HCEC 1CT (cell line): ENCODE data around the gene ATP6V1B1.

Experiments used
- DNase-seq: peaks from one replicate; pipeline ENCODE4 v3.0.0-alpha.2; 2017

The ATP6V1B1 gene

DNA sequence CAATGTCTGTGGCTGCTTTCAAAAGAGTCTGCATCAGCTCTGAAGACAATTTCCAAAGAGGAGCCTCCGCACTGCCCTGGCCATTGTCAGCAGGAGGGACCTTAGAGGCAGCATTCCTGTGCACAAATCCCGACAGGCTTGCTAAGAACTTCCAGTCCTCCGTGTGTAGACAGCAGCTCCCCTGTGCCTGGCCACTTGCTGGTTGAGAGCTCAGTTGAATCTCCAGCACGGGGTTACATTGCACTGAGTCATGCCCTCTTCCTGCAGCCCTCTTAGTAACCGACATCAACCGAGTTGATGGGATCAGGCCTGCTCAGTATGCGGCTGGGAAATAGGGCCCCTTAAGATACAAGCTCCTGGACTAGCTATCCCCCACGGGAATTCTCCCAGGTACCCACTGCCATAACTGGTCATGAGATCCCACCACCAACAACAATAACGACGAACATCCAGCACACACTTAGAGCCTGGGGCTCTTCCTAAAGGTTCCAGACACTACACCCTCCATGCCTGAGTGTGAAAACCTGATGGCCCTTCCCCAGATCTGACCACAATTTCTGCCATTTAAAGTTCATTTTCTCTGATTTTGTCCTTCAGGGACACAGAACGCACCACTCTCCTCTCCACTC lies 12.0 kb downstream of the ATP6V1B1 start:
- DNase-seq = peak; percentile 65

DNA sequence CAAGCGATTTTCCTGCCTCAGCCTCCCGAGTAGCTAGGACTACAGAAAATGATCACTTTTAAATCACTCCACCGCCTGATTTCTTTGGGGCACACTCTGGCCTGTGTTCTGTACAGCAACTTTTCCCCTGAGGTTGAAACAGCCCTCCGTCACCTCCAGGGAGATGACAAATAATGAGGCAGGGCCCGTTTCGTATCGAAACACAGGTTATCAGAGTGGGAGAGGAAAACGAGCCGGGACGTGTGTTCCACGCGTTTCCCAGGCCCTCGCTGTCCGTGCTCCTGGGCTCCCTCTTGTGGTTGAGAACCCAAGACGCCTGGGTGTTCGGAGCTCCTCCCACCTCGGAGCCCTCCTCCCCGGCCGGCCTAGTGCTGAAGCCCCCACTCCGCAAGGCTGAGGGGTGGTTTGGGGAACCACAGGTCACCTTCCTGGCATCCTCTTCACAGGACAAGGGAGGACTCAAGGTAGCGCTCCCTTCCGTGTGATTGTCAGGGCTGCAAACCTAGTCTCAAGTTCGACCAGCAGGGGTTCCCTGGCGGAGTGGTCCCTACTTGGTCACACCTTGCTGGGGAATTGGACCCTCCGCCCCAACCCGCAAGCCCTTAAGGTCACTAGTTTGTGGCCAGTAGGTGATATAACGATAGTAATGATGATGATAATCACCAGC lies 12.8 kb downstream of the ATP6V1B1 start:
- peak; percentile 53 for DNase-seq

GRCh38 chr2:70949086-70949485 lies 13.4 kb downstream of the ATP6V1B1 start:
- DNase-seq = no peak

DNA sequence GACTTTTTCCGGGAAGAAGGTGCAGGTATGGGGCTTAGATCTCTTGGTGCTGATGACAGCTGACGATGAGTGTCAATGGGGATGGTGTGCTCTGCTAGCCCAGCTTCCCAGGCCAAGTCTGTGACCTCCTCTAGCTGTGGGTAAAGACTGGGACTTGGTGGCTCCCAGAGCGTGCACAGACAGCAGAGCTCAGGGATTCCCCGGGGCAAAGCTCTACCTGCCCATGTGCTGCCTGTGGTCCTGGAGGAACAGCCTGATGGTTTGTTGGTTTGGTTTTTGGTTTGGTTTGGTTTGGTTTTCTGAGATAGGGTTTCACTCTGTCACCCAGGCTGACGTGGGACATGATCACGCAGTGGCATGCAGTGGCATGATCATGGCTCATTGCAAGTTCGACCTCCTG lies 19.2 kb downstream of the ATP6V1B1 start:
- DNase-seq = no peak

GRCh38 chr2:70956141-70956540 lies 20.4 kb downstream of the ATP6V1B1 start:
- DNase-seq = no peak

- no peak for DNase-seq
Measured at GRCh38 chr2:70957798-70958197, 22.1 kb downstream of the ATP6V1B1 start.

GRCh38 chr2:70958759-70959158 lies 23.1 kb downstream of the ATP6V1B1 start:
- DNase-seq = no peak

DNA sequence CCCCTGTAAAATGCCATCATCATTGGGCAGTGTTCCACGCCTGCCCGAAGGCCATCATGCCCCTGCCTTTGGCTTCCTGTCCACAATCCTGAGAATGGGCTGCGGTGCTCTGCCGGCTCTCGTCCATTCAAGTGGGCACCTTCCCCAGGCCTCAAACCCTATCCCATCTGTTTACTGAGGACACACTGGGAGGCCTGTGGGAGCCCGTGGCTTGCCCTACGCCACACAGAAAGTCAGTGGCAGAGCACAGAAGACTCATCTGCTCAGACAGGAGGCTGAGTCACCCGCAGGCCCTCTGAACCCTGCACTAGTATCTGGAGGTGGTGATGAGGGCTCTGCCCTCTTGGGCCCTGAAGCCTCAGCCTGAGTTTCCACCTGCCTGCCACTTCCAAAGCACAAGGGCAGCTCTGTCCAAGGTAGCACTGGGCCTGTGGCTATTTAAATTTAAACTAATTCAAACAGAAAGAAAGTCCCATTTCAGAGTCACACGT lies 23.6 kb downstream of the ATP6V1B1 start:
- DNase-seq = no peak

- no peak for DNase-seq
Measured at GRCh38 chr2:70959851-70960832, 24.4 kb downstream of the ATP6V1B1 start.

DNA sequence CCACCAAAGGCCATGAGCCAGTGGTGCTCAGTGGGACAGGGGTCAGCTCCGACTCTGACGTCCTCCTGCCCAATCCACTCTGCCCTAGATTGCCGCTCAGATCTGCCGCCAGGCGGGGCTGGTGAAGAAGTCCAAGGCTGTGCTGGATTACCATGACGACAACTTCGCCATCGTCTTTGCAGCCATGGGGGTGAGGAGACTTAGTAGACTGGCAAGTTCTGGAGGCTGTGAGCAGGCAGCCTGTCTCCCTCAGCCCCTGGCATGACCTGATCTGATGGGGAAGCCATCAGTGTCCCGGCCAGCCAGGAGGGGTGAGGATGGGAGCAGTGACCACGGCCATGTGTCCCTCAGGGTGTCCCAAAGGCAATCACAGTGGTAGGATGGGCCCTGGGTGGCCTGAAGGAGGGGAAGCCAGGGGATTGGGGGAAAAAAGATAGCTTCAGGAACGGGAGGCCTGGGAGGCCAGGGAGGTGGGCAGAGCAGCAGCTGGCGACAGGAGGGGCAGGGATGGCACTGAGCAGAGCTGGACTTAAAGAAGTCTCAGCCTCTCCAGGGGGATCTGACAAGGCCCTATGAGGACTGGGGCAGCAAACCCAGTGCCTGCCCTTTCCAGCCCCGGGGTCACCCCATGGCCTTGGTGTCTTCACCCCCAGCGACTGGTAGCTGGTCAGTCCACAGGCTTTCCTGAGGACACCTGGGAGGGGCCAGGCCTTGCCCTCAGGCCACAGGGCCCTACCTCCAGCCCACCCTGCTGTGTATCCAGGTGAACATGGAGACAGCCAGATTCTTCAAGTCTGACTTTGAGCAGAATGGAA lies 25.3 kb downstream of the ATP6V1B1 start:
- DNase-seq = no peak

DNA sequence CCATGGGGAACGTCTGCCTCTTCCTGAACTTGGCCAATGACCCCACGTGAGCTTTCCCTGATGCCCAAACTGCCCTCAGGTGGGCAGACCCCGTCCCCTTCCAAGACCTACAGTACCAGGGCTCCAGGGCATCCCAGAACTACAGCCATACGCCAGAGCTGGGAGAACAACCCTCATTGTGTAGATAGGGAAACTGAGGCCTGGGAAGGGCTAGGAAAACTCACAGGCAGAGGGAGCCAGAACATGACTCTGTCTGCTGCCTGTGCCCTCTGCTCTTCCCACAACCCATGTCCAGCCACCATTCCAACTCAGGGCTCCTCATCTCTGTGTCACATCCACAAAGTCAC lies 25.9 kb downstream of the ATP6V1B1 start:
- no peak for DNase-seq

- no peak for DNase-seq
Measured at GRCh38 chr2:70962211-70962884, 26.6 kb downstream of the ATP6V1B1 start.

DNA sequence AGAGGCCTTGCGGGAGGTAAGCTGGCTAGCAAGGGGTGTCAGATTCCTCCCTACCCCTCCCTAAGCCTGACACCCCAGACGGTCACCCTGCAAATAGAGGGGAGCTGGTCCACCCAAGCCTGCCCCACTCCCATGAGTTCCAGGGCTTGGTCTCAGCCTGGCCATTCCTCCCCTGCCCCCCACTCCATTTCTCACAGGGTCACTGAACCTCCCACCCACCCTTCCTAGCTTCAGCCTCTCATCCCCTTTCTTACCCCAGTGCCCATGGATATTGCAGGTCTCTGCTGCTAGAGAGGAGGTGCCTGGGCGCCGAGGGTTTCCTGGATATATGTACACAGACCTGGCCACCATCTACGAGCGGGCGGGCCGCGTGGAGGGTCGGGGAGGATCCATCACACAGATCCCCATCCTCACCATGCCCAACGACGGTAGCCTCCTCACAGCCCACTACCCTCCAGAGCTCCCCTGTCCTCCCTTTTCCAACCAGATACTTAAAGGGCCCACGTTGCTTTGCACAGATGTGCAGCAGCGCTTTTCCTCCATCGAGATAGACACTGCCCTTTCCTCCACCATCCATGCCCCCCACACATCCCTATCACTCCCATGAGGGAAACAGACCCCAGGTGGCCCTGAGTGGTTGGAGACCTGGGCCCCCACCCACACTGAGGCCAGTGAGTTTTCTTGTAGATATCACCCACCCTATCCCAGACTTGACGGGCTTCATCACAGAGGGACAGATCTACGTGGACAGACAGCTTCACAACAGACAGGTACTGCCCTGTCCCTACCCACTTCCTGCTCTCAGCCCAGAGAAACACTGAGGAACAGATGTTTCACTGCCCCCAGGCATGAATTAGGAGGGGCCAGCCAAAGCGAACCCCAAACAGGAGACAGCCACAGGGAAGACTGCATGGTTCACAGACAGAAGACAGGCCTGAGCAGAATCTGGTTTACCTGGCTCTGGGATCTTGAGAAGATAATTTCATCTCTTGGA lies 27.5 kb downstream of the ATP6V1B1 start:
- DNase-seq = no peak

DNA sequence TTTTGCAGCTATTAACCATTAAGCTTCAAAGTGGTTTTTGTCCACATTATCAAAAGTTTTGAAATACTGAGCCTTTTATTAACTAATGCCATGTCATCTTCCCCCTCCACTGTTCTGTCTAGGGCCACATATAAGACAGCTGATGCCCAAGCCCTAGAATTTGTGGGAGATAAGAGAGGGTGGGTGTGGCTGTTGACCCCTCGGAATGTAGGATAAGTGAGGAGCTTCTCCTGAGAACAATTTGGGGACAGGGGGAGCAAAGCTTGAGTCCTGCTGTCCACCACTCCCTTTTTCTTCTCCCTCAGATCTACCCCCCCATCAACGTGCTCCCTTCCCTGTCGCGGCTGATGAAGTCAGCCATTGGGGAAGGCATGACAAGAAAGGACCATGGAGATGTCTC lies 28.4 kb downstream of the ATP6V1B1 start:
- DNase-seq = no peak

DNA sequence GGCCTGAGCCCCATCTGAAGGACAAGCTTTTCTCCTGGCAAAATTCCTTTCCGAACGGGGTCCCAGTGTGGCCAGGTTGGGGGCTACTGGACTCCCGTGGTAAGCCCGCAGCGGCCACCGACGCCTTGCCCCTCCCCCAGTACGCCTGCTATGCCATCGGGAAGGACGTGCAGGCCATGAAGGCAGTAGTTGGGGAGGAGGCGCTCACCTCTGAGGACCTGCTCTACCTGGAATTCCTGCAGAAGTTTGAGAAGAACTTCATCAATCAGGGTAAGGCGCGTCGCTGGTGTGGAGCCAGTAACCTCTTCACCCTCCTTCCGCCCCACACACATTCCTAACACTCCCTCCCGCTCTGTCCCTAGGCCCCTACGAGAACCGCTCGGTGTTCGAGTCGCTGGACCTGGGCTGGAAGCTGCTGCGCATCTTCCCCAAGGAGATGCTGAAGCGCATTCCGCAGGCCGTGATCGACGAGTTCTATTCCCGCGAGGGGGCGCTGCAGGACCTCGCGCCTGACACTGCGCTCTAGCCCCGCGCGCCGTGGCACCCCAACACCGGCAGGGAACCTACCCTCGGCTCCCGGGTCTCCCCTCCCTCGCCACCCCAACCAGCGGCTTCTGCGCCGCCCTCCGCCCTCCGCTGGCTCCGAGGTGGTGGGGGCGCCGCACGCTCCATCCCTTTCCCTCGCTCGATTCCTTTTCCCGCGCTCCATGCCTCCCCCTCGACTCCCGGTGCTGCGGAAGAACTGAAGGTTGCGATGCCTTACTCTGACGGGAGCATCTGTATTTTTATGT lies 29.1 kb downstream of the ATP6V1B1 start:
- DNase-seq = peak; percentile 65

DNA sequence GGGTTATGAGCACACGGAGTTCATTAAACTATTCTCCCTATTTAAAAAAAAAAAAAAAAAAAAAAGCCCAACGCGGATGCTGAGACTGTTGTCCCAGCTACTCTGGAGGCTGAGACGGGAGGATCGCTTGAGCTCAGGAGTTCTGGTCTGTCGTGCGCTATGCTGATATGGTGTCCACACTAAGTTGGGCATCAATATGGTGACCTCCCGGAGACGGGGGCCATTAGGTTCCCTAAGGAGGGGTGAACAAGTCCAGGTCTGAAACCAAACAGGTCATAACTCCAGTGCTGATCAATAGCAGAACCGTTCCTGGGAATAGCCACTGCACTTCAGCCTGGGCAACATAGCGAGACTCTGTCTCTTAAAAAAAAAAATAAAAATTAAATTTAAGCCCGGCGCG lies 29.8 kb downstream of the ATP6V1B1 start:
- no peak for DNase-seq

GRCh38 chr2:70966681-70967080 lies 31.0 kb downstream of the ATP6V1B1 start:
- DNase-seq = no peak

DNA sequence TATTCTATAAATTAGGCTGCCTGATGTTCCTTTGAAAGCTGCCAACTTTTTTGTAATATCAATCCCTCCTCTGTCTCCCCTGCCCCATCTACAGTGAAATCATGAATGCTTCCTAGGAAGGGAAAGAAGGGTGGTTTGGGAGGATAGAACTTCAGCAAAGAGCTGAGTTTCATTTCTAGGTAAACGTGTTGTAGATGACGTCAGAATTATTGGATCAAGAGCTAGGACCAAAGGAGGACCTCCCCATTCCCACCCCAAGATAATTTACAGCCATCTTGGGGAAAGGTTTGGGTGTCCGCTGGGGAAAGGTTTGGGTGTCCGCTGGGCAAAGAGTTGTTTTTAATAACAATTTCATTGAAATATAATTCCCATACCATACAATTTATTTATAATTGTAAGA lies 31.5 kb downstream of the ATP6V1B1 start:
- DNase-seq = no peak

GRCh38 chr2:70974592-70974991 lies 38.9 kb downstream of the ATP6V1B1 start:
- DNase-seq = no peak

GRCh38 chr2:70975237-70975636 lies 39.5 kb downstream of the ATP6V1B1 start:
- DNase-seq = no peak
